HCT116 (cell line): ENCODE measurements around the gene LMNTD2.

ENCODE experiments used
- CTCF ChIP-seq, 3 experiments: fragments of 200-600 bp in 1 of 3; sonication (generic) in 1 of 3; IDR thresholded peaks in 2 of 3; conservative IDR thresholded peaks in 1 of 3; 2 replicates each; pipeline ENCODE4 v1.5.1; 2012 to 2017; ENCODE audit warnings: low read depth in 2 of 3, low read length in 2 of 3, antibody characterized with exemption in 1 of 3, borderline replicate concordance in 1 of 3, control low read depth in 1 of 3, mild to moderate bottlenecking in 1 of 3, mixed read lengths in 1 of 3, mixed run types in 1 of 3, moderate library complexity in 1 of 3; ENCODE audit not compliant: insufficient read depth in 1 of 3
- EZH2 ChIP-seq: fragments of 200-600 bp; sonication (generic); IDR thresholded peaks from 2 replicates; pipeline ENCODE4 v1.6.1; 2017; ENCODE audit warnings: antibody characterized with exemption, mixed run types
- EZH2phosphoT487 ChIP-seq: fragments of 200-600 bp; IDR thresholded peaks from 2 replicates; pipeline ENCODE4 v1.6.1; 2018; ENCODE audit warnings: antibody characterized with exemption, borderline replicate concordance
- POLR2AphosphoS5 ChIP-seq: IDR thresholded peaks from 2 replicates; pipeline ENCODE4 v1.6.1; 2011; ENCODE audit warnings: mild to moderate bottlenecking, low read depth, low read length, moderate library complexity
- ZNF274 ChIP-seq: fragments of 200-500 bp; sonication (Bioruptor generic); IDR thresholded peaks from 2 replicates; pipeline ENCODE4 v1.6.1; 2014; ENCODE audit warnings: mild to moderate bottlenecking, low read depth, low read length, inconsistent platforms

DNA sequence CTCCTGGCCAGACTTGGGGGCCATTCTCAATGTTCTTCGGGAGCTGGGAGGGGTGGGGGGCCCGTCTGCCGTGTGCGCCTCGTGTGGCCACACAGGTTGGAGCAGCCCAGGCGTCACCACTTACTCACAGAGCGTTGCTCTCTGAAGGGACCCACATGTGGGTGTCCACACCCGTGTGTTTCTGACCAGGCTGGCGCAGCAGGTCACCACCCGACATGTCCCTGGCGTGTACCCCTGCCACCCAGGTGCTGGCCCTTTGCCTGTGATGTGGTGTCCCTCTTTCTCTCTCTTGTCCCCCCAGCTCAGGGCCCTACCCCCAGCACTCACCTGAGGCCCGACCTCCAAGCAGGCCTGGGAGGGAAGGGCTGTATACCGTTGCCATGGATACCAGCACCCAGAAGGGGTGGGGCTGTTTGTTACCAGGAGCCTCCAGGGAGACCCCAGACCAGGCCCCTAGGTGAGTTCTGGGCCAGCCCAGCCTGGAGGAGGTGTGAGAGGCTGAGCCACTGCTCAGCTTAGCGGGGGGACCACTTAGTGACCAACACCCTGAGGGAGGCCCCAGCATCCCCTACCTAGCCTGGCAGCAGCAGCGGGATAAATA is 1.4 kb downstream of the LMNTD2 start:
- TF ChIP-seq CTCF (IDR thresholded peaks at IDR 0.05 in 2 of 3, conservative IDR thresholded peaks at IDR 0.05 in 1 of 3; ENCODE audit: borderline replicate concordance in 1 of 3, insufficient read depth in 1 of 3, low read depth in 2 of 3, low read length in 2 of 3) (0 out of 6 replicates have a peak, but pooled peaks of 2 of the 3 experiments have one; percentile 9 to 22), EZH2 (no peak), POLR2AphosphoS5 (no peak), ZNF274 (no peak), EZH2phosphoT487 (no peak)
